NCI-H2171 treated with DMSO at 0.1 percent for 48 hours (cell line): ENCODE results near the gene LPGAT1.
A peak's percentile ranks its signal among the peaks of the same experiment; 100 is the strongest.

Source experiments
- DNase-seq: peaks from one replicate; lab custom pipeline; 2025; lab: John Stamatoyannopoulos, UW

Gene LPGAT1

DNA sequence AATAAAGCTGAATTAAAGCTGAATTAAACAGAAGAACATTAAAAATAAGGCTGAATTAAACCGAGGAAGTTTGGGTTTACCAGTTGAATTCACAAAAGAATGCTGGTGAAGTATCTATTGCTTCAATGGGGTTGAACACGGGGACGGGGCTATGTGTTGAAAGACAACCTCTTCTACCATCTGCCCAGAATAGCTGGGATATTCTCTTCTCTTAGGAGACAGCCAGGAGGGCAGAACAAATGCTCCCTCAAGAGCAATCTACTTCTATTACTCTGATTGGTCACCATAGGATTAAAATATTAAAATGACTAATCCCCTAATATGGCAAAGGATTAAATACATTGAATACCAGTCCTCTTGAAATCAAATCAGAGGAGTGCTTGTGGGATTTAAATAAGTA is 68.4 kb downstream of the LPGAT1 start:
- DNase-seq = peak; percentile 67

DNA sequence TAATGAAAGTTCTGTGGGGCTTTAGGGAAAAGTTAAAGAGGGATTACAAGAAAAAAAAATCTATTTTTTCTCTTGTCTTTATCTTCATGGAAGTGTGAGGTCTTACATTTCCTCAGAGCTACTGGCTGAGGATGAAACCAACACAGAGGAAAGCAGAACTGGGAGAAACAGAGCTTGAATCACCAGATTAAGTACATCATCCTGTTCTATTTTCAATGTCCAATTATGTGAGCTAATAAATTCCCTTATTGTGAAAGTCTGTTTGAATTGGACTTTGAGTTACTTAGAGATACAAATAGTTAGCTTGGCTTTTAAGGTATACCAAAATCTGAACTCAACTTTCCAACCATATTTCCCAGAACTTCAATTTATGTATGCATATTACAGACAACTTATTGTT is 69.2 kb downstream of the LPGAT1 start:
- DNase-seq = no peak

DNA sequence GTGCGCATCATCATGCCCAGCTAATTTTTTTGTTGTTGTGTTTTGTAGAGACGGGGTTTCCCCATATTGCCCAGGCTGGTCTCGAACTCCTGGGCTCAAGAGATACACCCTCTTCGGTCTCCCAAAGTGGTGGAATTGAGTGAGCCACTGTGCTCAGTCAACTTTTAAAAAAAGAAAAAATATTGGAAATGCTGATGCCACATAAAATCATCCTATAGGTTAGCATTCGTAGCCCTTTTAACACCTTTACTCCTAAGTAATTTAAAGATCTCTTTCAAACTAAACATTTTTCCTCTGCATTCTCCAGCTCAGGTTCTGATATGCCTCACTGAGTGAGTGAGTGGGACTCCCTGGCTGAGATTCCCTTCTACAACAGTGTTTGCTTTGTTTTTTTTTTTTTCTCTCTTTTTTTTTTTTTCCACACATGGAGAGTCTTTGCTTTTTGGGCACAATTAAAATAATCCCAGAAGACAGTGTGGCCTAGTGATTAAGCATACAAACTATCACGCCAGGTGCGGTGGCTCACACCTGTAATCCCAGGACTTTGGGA is 74.0 kb downstream of the LPGAT1 start:
- no peak for DNase-seq

DNA sequence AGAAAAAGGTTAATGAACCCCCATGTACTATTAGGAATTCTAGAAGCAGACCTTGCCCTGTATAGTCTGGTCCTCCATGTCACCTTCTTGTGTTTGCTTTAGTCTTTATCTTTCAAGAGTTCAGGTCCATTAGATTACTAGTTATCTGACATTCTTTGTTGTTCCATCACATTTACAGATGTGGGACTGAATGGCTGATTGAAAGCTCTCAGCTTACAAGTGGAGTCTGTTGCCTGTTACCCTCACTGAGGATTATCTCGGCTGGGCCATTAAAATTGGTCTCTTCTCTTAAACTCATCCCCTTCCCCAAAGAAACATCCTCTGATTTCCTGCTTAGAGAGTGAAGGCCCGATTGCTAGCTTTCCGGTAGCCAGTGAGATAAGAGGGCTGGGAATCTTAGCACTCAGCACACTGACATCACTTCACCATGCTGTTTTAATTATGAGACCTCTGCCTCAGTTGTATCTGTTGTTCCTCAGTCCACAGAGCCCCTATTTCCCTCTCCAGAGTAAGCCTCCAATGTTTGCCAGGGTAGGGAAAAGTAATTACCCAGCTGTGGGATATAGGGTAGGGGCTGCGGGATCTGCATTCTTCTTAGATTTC is 76.8 kb downstream of the LPGAT1 start:
- DNase-seq = no peak

DNA sequence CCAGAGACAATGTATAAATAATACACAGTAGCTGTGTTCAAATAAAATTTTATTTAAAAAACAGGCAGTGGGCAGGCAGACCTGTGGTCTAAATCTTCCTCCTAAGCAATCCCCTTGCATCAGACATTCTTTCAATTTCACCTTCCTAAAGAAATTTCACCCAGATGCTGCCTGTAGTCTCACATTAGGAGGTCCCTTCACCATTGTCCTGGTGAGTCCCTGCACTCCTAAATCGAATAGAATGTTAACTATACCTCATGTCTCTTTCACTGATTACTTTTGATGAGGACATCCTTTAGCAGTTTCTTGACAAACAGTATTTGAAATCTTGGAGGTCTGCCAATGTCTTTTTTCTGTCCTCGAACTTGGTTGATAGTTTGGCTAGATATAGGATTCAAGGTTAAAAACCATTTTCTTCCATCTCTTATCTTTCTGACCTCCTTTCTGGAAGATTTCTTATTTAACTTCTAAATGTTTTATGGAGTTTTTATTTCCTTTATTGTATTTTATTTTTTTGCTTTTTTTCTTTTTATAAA is 77.5 kb downstream of the LPGAT1 start:
- no peak for DNase-seq

DNA sequence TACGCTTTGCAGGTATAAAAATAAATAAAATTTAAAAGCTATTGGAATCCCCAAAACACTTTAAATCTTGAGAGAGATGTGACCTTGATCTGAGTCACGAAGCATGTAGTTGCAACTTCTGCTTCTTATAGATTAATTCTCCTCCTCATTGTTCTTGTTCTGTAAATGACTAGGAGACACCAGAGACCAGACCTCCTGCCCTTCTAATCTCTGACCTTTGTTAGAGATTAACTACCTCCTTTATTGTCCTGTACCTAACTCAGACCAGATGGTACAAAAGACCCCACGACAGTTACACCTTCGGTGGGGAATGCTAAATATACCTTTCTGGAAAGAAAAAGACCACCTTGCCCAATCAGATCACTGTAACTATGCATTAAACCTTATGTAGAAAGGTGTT is 78.2 kb downstream of the LPGAT1 start:
- DNase-seq = no peak

DNA sequence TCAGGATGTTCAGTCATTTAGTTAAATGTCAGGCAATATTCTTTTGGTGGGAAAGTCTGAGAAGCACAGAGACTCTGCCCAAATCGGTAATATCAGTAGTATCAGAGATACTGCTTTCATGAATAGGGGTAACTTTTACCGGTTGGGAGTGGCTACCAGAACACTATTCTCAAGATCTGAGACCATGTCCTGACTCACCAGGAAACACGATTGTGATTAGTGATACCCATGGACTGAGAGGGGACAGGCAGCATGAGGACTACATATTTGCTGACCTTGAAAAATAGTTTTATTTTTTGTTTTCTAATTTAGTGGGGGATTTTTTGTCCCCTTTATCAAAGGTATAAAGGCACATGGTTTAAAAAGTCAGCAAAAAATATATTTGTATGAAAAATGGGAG is 79.1 kb downstream of the LPGAT1 start:
- DNase-seq = no peak

DNA sequence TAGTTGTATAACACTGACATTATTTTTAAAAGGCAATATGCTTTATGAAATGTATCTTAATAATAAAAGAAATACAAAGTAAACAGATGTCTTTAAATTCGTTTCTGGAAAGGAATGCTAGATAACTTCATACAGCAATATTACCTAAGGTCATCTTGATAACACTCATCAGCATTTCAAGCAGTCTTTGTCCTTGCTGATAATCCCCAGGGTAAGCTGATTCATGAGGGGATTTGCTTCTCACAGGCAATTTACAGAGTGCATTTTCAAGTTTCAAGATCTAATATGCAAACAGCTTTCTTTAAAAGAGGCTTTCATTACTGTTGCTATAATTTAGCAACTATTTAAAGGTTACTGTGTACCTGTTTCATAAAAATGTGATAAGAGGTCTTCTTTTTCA is 80.0 kb downstream of the LPGAT1 start:
- DNase-seq = no peak

DNA sequence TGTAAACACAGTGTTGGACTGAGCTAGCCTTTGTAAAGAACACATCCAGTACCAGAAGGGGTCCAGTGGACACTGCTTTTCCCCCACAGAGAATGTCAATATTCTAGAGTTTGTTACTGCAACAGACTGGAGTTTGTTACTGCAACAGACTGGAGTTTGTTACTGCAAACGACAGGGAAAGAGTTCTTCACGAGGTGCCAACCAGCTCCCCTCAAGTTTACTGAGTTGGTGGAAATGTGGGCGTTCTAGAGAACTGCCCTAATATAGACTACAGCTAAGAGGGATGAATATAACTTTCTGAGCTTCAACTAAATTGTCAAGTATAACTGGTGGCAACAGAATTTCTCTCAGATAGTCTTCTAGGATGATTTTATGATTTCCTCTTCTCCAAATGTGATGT is 81.3 kb downstream of the LPGAT1 start:
- DNase-seq = no peak

DNA sequence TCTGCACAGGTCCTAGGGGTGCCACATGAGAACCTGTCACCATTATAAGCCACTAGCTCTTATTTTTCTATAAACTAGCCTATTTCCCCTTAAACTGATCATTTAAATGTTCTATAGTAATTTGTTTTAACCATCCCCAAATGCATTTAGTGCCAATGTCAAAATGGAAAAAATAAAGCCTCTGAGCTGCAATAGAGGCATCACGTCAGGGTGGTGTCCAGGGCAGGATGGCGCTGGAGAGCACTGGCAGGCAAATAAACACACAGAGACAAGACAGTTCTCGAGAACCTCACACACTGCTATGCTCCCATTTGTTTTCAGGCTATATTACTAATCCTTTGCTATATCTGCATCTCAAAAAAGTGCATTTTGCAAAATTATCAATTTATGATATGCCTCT is 81.8 kb downstream of the LPGAT1 start:
- DNase-seq = no peak

DNA sequence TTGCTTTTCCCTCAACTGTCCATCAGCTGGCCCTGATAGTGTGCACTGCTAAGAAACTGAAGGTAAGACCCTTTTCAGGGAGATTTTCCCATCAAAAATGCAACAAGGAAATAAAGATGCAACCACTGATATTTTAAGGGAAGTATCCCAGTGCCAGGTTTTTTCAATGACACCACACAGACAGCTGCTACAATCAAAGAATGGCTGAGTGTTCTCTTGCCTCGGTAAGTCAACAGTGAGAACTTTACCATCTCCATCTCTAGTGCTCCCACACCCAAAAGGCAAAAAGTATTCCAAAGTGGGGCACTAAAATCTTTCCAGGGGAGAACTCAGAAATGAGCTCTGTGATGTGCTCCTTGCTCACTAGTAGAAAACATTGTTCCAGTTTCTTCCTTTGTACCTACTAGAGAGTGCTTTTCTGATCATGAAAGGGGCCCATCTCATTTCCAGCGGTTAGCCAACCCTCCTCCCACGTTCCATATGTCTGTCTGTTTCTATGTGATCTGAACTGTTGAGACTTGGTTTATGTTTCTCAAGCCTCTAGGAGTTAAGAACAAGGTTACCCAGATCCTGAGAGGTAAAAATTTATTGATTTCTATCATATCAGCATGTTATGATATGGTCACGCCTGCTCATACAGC is 87.6 kb downstream of the LPGAT1 start:
- DNase-seq = peak; percentile 49

DNA sequence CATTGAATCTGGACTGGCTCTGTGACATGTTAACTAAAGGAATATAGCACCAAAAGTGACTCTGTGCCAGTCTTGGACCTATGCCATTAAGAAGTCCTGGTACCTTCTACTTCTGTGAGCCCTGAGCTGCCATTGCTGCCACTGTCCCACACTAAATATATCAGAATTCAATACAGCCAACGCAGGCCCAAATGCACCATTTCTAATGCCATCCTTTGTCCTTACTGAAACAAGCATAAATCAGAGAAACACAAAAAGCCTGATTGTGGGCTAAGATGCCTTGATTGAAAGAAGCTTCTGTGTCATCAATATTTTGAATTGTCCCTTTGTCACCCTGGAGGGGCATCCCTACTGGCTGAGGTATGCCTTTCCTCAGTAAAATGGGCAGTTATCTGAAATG is 88.3 kb downstream of the LPGAT1 start:
- no peak for DNase-seq

DNA sequence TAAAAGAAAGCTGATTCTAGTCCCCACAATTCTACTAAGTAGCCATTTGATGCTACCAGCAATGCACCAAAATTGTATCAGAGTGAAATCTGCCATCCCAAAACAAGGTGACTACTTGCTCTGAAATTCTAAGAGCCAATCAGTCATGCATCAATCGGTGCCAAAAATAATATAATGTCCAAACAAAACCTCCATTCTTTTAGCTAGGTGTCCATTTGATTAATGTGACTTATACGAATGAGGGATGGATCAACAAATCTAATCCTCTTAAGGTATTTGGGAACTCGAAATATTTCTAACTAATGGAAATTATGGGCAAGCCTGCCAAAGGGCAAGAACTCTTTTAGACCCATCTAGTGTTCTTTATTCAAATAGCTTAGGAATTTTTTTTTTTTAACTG is 88.8 kb downstream of the LPGAT1 start:
- no peak for DNase-seq

DNA sequence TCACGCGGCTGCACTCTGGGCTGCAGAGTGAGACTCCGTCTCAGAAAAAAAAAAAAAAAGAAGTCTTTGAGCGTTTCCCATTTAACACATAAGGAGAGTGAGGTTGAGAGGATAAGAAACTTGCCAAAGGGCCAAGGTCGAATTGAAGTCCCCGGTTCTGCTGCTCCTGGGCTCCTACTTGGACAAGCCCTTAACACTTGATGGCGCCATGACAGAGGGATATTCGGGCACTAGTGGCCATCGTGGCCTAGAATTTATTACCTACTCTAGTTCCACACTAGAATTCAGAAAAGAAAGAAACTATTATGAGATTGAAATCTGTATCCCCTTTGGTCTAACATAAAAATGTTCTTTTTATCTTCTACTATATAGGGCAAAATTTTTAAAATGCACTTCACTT is 89.4 kb downstream of the LPGAT1 start:
- no peak for DNase-seq

DNA sequence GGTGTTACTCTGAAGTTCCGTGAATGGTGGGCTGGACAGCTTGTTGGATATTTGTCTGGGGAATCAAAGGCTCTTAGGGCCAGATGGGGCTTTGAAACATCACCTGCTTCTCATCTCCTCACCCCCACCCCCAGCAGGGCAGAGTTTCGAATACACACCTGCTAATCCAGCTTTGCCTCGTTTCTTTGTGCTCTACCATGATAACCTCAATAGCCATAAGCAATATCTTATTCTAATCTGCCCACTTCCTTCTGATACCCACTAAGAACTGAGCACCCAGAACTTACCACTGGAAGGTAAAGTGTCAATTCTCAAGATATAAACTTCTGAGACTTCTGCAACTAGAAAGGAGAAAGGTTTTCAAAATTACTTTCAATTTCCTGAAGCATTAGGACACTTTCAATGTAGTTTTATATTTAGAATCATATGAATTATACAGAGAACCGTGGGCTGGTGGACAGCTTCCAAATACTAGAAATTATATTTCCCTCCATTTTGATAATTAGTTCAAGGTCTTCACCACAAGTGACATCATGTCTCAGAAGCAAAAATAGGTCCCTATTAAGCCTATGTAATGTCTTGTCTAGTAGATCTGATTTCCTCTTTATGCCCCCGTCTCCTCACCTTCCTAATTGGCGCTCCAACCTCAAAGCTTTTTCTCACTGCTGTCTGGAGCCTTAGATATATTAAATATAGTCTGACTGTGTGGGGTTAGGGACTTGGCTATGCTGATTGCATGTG is 90.7 kb downstream of the LPGAT1 start:
- DNase-seq = peak; percentile 80

DNA sequence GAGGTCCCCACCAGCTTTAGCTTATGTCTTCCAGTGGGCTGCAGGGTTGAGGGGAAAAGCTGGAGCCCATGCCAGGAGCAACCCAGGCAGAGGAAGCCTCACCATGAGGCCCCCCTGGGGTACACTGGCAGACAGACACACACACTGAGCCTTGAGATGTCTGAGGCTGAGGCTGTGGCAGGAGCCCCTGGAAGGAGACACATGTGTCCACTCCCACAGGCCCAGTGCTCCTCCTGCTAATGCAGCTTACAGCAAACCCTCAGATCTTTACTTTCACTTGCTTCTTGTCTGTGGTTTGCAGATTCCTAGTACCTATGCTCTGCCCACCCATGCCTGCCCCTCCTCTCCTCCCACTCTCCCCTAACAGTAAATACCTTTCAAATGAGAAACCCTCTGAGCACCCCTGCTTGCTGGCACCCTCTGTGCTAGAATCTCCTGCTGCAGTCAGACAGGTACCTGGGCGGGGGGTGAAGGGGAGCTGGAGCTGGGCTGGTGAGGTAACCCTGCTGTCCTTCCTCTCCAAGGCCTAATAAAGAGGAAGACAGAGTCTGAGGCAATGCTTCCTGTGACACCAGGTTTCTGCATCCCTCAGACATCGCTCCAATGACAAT is 91.8 kb downstream of the LPGAT1 start:
- DNase-seq = peak; percentile 18

DNA sequence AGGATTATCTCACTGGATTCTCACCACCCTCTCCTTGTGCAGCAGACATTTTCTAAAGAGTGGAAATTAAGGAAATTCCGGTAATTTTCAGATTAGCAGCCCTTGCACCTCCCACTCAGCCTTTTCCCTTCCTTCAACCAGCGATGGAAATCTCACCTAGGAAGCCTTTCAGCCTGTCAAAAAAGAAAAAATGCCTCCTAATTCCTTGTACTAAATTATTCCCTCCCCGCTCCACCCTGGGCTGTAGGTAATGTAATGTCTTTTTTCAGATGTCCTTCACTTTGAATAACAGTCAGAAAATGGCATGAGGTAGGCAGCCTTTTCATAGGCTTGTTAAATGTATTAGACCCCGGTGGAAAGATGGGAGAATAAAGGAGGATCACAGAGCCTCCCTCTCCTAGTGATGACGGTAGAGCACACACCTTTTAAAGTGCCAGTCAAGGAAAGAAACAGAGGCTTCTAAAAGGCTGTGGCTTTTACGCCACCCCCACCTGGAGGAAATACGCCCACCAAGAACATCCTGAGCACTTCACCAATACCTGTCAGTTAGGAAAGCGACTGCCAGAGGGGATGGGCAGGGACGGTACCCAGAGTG is 92.4 kb downstream of the LPGAT1 start:
- no peak for DNase-seq

DNA sequence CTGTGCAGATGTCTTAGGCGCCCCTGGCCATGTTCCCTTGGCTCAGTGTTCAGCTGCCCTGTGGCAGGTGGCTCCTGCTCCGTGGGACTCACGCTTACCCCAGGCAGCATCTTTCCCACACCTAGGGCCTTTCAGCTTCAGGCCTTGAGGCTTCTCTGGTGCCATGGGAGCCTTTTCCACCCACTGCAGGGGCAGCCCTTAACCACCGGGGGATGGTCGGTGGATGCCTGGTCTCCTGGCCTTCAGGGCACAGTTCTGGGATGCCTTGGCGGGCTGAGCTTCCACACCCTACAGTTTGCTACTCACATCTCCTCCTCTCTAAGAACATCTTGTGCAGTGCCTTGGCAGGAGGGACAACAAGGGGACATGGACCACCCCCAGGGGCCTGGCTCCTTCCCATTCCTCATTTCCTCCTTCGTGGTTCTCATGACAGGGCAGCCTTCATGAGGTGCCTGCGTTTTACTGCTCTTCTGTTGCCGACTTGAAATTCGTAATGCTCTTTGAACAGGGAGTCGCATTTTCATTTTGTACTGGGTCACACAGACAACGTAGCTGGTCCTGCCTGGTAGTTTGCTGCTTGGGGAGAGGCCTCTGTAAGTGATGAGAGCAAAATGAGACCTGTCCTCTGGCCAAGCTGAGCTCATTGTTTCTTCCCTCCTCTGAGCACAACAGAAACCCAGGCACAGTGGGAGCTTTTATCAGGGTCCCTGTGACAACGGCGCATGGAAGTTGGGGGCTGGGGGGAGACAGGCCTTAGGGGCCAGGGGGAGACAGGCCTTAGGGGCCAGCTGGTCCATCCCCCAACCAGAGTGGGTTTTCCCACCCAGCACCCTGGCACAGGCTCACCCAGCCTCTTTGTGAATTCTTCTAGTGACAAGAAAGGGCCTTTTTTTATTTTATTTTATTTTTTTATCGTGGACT is 93.2 kb downstream of the LPGAT1 start:
- DNase-seq = peak; percentile 48

DNA sequence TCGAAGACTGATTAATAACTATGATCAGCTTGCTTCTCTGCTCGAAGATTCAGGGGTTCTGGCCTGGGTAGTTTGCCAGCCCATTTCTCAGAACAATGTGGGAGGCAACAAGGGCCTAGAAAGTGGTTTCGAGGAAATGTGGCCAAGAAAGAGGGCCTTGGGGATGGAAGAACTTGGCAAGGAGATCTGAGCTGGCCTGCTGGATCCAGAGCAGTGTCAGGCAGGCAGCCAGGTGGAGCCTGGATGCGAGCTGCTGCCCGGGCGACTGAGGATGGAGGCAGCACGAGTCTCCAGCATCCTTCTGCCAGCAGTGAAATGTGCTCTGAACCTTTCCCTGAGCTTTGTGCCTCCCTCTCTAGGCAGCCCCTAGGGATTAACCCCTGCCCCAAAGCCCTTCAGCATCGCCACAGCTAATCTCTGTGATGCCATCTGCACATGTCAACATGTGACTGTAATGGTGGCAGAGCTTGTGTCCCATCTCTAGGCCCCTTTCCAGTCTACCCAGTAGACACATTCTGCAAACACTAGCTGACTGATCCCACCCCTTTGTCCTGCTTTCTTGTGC is 94.1 kb downstream of the LPGAT1 start:
- DNase-seq = peak; percentile 84
